ENCODE data around the gene ITGA4. TPM values are rescaled to one million over a fixed set of nuclear protein-coding genes. Genes with fewer than 3 reads are reported as not detected.

ITGA4 gene
- total RNA-seq, 1 experiment from 2014 or later, result 0.33 TPM

GRCh38 chr2:181581534-181581933 is 124.3 kb downstream of the ITGA4 start:
- H3K27ac Mint-ChIP-seq (ENCODE audit: unreplicated experiment), result no peak overlapping the region
- H3K4me1 Mint-ChIP-seq (ENCODE audit: low read depth, unreplicated experiment), result peaks cover 24% of the 10 kb centered on the region
- BruUV-seq (replicated peaks), result no TSS peak
- CTCF ChIA-PET, result no interaction called here
- peaks cover 10% of the 10 kb centered on the region for H3K36me3 Mint-ChIP-seq (ENCODE audit: insufficient read depth, unreplicated experiment)
- H3K9me3 Mint-ChIP-seq (ENCODE audit: low read depth, unreplicated experiment), result no peaks in the 10 kb centered on the region
- DNase-seq, result peak; percentile 19
- H3K27me3 Mint-ChIP-seq (ENCODE audit: unreplicated experiment), result no peaks in the 10 kb centered on the region
- no peak overlapping the region for H3K4me3 Mint-ChIP-seq (ENCODE audit: low read depth, unreplicated experiment)
- peak; percentile 32 for TF ChIP-seq CTCF (IDR thresholded peaks at IDR 0.05; ENCODE audit: unreplicated experiment)
- intact Hi-C loops (cut with micrococcal nuclease; ENCODE audit: unreplicated experiment), result no loop called here

GRCh38 chr2:181585732-181586131 is 128.5 kb downstream of the ITGA4 start:
- CTCF ChIA-PET, result interaction anchor here (2.1 kb wide), 1 partner anchor 129 kb away, joined by 11 read pairs; no protein-coding TSS in a partner anchor
- Mint-ChIP-seq H3K4me3 (ENCODE audit: low read depth, unreplicated experiment) (peak overlapping the region; percentile 65), H3K9me3 (ENCODE audit: low read depth, unreplicated experiment) (no peaks in the 10 kb centered on the region), H3K4me1 (ENCODE audit: low read depth, unreplicated experiment) (peaks cover 63% of the 10 kb centered on the region), H3K36me3 (ENCODE audit: insufficient read depth, unreplicated experiment) (peaks cover 15% of the 10 kb centered on the region), H3K27me3 (ENCODE audit: unreplicated experiment) (no peaks in the 10 kb centered on the region), H3K27ac (ENCODE audit: unreplicated experiment) (peak overlapping the region; percentile 85)
- peak; percentile 3 for DNase-seq
- TF ChIP-seq CTCF (IDR thresholded peaks at IDR 0.05; ENCODE audit: unreplicated experiment), result no peak
- intact Hi-C loops (cut with micrococcal nuclease; ENCODE audit: unreplicated experiment), result no loop called here
- BruUV-seq (replicated peaks), result TSS peak; percentile 29

Other genes starting within 250 kb of the ITGA4 start
- 1.1 and 1.5 TPM in 2 replicates for gene CERKL, start 199.7 kb downstream of the ITGA4 start, total RNA-seq (2022)
- gene NEUROD1, start 223.1 kb downstream of the ITGA4 start, total RNA-seq (2022), result not detected in 2 replicates